ENCODE data around the gene REXO2. TPM values are rescaled to one million over a fixed set of nuclear protein-coding genes. Genes with fewer than 3 reads are reported as not detected.

The REXO2 gene
- total and polyA plus RNA-seq, 2 of the 13 experiments (the other 11 are each of a cell fraction or from before 2014, with no cell fraction given): 95.6 to 104 TPM

DNA sequence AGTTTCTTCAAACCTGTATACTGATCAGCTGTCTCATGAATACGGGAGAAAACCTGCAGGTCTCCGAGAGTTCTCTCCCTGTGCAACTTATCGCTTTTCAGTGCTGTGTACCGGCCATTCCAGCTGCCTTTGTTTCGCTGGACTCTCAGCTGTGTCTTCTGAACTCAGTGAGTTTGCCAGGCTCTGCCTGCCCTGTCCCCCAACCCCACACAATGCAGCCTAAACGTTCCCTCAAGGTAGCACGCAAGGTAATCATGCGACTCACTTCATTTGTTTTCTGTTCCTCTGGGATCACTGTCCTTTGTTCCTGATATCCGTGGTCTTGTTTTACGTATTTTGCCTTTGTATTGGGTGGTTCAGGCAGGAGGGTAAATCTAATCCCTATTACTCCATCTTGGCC, 25.3 kb upstream of the REXO2 start (continued):
- TF ChIP-seq PITX1 (CRISPR knock-in tag; IDR thresholded peaks at IDR 0.05): no peak
- TF ChIP-seq, protein P1, sequence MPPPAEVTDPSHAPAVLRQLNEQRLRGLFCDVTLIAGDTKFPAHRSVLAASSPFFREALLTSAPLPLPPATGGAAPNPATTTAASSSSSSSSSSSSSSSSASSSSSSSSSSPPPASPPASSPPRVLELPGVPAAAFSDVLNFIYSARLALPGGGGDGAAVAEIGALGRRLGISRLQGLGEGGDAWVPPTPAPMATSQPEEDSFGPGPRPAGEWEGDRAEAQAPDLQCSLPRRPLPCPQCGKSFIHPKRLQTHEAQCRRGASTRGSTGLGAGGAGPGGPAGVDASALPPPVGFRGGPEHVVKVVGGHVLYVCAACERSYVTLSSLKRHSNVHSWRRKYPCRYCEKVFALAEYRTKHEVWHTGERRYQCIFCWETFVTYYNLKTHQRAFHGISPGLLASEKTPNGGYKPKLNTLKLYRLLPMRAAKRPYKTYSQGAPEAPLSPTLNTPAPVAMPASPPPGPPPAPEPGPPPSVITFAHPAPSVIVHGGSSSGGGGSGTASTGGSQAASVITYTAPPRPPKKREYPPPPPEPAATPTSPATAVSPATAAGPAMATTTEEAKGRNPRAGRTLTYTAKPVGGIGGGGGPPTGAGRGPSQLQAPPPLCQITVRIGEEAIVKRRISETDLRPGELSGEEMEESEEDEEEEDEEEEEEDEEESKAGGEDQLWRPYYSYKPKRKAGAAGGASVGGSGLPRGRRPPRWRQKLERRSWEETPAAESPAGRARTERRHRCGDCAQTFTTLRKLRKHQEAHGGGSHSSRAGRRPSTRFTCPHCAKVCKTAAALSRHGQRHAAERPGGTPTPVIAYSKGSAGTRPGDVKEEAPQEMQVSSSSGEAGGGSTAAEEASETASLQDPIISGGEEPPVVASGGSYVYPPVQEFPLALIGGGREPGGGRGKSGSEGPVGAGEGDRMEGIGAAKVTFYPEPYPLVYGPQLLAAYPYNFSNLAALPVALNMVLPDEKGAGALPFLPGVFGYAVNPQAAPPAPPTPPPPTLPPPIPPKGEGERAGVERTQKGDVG (CRISPR knock-in tag; IDR thresholded peaks at IDR 0.05; ENCODE audit: borderline replicate concordance): no peak
- no peak for TF ChIP-seq TMF1 (CRISPR knock-in tag; IDR thresholded peaks at IDR 0.05; ENCODE audit: low read depth)
- TF ChIP-seq, protein P2, sequence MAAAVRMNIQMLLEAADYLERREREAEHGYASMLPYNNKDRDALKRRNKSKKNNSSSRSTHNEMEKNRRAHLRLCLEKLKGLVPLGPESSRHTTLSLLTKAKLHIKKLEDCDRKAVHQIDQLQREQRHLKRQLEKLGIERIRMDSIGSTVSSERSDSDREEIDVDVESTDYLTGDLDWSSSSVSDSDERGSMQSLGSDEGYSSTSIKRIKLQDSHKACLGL (CRISPR knock-in tag; IDR thresholded peaks at IDR 0.05): no peak
- TF ChIP-seq ISL2 (CRISPR knock-in tag; IDR thresholded peaks at IDR 0.05): no peak
- TF ChIP-seq KDM6A (CRISPR knock-in tag; IDR thresholded peaks at IDR 0.05; ENCODE audit: low read depth): no peak

DNA sequence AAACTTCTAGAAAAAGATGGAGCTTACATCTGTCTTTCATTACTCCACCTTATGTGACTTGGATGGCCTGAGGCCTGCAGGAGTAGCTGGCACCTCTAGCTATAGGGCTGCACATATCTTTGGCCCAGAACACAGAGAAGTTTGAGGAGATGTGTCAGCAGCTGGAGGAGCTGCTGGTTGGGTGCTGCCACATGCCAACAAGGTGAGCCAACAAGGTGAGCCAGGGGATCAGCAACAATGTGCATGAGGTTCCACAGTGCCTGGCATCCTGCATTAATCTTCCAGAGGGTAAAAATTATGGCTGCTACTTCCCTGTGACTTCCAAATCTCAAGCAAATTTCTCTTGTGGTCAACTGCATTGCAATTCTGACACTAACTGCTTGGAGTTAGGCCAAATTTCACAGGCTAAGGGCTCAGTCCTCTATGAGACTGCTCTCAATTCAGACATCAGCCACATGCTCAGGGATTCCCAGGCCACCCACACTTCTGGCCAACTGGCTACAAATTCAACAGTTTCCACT, 22.8 kb upstream of the REXO2 start:
- in situ Hi-C loops (cut with HindIII; ENCODE audit: extremely low pct_ligation_motif_present, low pct_unique_long_range_greater_than_20kb): no loop called here
- H3K79me2 ChIP-seq (ENCODE audit: insufficient read depth, low read length): no peaks in the 10 kb centered on the region
- no peak overlapping the region for H3K4me2 ChIP-seq (ENCODE audit: low read depth, low read length)
- FAIRE-seq: no peak
- no peaks in the 10 kb centered on the region for H3K27me3 ChIP-seq (ENCODE audit: control insufficient read depth in 1 of 2, insufficient read depth in 2 of 2, low read length in 2 of 2)
- peaks cover 0 to 3% of the 10 kb centered on the region in 2 experiments; a peak in 1 of 5 replicates for H3K36me3 ChIP-seq (replicated peaks in 1 of 2; ENCODE audit: control insufficient read depth in 1 of 2, insufficient read depth in 2 of 2, low read length in 2 of 2)
- no peak for DNase-seq (ENCODE audit: low spot score)
- H3K4me1 ChIP-seq (ENCODE audit: insufficient read depth, low read length): no peaks in the 10 kb centered on the region
- BruUV-seq (replicated peaks): no TSS peak
- no peak overlapping the region for H3K4me3 ChIP-seq (replicated peaks in 1 of 3; ENCODE audit: insufficient read depth in 1 of 3, low read depth in 2 of 3, low read length in 3 of 3)
- intact Hi-C loops (cut with micrococcal nuclease; ENCODE audit: unreplicated experiment): no loop called here
- ChIA-PET POLR2A (no interaction called here), CTCF (ENCODE audit: low intra/inter-chr PET ratio, low total read pairs) (no interaction called here)
- H2AFZ ChIP-seq (ENCODE audit: low read length): no peak overlapping the region
- no peak overlapping the region for H3K27ac ChIP-seq (ENCODE audit: extremely low read length, insufficient read depth, low read length)
- no peaks in the 10 kb centered on the region for H4K20me1 ChIP-seq (ENCODE audit: insufficient read depth, low read length)
- ATAC-seq: no peak; the same call in 2 of the 3 replicates
- H3K9me3 ChIP-seq (ENCODE audit: low read length): no peaks in the 10 kb centered on the region
- H3K9ac ChIP-seq (ENCODE audit: insufficient read depth, low read depth, low read length): no peak overlapping the region
- TF ChIP-seq TBL1XR1 (IDR thresholded peaks at IDR 0.05; ENCODE audit: borderline replicate concordance, low read length, partially characterized antibody) (no peak), CHCHD3 (CRISPR knock-in tag; IDR thresholded peaks at IDR 0.05) (no peak), PHF5A (CRISPR knock-in tag; IDR thresholded peaks at IDR 0.05; ENCODE audit: low read depth, unreplicated experiment) (no peak), SIN3B (IDR thresholded peaks at IDR 0.05; ENCODE audit: low read length) (no peak), ZSCAN9 (CRISPR knock-in tag; IDR thresholded peaks at IDR 0.05; ENCODE audit: borderline replicate concordance) (no peak), KLF9 (CRISPR knock-in tag; IDR thresholded peaks at IDR 0.05; ENCODE audit: low read depth) (no peak), ZNF234 (CRISPR knock-in tag; conservative IDR thresholded peaks at IDR 0.05) (no peak), ZNF615 (CRISPR knock-in tag; IDR thresholded peaks at IDR 0.05; ENCODE audit: borderline replicate concordance) (no peak), KLF11 (CRISPR knock-in tag; IDR thresholded peaks at IDR 0.05) (no peak), HNF4A (CRISPR knock-in tag; IDR thresholded peaks at IDR 0.05) (no peak), HOXA3 (CRISPR knock-in tag; IDR thresholded peaks at IDR 0.05) (no peak)
- TF ChIP-seq, protein P3, sequence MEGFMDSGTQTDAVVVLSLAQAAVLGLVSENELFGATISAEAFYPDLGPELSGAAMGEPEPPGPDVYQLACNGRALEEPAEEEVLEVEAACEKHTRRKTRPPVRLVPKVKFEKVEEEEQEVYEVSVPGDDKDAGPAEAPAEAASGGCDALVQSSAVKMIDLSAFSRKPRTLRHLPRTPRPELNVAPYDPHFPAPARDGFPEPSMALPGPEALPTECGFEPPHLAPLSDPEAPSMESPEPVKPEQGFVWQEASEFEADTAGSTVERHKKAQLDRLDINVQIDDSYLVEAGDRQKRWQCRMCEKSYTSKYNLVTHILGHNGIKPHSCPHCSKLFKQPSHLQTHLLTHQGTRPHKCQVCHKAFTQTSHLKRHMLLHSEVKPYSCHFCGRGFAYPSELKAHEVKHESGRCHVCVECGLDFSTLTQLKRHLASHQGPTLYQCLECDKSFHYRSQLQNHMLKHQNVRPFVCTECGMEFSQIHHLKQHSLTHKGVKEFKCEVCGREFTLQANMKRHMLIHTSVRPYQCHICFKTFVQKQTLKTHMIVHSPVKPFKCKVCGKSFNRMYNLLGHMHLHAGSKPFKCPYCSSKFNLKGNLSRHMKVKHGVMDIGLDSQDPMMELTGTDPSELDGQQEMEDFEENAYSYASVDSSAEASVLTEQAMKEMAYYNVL (CRISPR knock-in tag; IDR thresholded peaks at IDR 0.05; ENCODE audit: borderline replicate concordance): no peak

All from HepG2 (cell line).